ENCODE results near the gene SH3TC2.

Gene SH3TC2

GRCh38 chr5:148998174-148998797, 64.6 kb downstream of the SH3TC2 start:
- DNase-seq (ENCODE audit: low spot score): peak; percentile 69

- no peak for DNase-seq (ENCODE audit: low spot score)
These were observed 66.6 kb downstream of the SH3TC2 start for GRCh38 chr5:148996270-148996669.

GRCh38 chr5:148995791-148996190, 67.1 kb downstream of the SH3TC2 start:
- DNase-seq (ENCODE audit: low spot score): no peak

- DNase-seq (ENCODE audit: low spot score): no peak
These were observed 69.5 kb downstream of the SH3TC2 start for GRCh38 chr5:148993283-148993936.

GRCh38 chr5:148992265-148992664, 70.6 kb downstream of the SH3TC2 start:
- DNase-seq (ENCODE audit: low spot score): no peak

- DNase-seq (ENCODE audit: low spot score): no peak
These were observed 71.3 kb downstream of the SH3TC2 start for GRCh38 chr5:148991566-148991965.

GRCh38 chr5:148990817-148991216, 72.0 kb downstream of the SH3TC2 start:
- no peak for DNase-seq (ENCODE audit: low spot score)

- no peak for DNase-seq (ENCODE audit: low spot score)
These were observed 73.3 kb downstream of the SH3TC2 start for GRCh38 chr5:148989567-148989966.

- DNase-seq (ENCODE audit: low spot score): no peak
These were observed 74.5 kb downstream of the SH3TC2 start for GRCh38 chr5:148988328-148988727.

- no peak for DNase-seq (ENCODE audit: low spot score)
These were observed 76.2 kb downstream of the SH3TC2 start for GRCh38 chr5:148986636-148987035.

GRCh38 chr5:148984345-148984744, 78.5 kb downstream of the SH3TC2 start:
- no peak for DNase-seq (ENCODE audit: low spot score)

GRCh38 chr5:148981353-148981752, 81.5 kb downstream of the SH3TC2 start:
- no peak for DNase-seq (ENCODE audit: low spot score)

GRCh38 chr5:148980731-148981130, 82.1 kb downstream of the SH3TC2 start:
- DNase-seq (ENCODE audit: low spot score): no peak

GRCh38 chr5:148979083-148979723, 83.7 kb downstream of the SH3TC2 start:
- no peak for DNase-seq (ENCODE audit: low spot score)

GRCh38 chr5:148978370-148979082, 84.3 kb downstream of the SH3TC2 start:
- DNase-seq (ENCODE audit: low spot score): no peak

- no peak for DNase-seq (ENCODE audit: low spot score)
These were observed 86.1 kb downstream of the SH3TC2 start for GRCh38 chr5:148976569-148977381.

GRCh38 chr5:148974642-148975327, 88.1 kb downstream of the SH3TC2 start:
- DNase-seq (ENCODE audit: low spot score): no peak

GRCh38 chr5:148973455-148973854, 89.4 kb downstream of the SH3TC2 start:
- no peak for DNase-seq (ENCODE audit: low spot score)

- DNase-seq (ENCODE audit: low spot score): peak; percentile 63
These were observed 89.9 kb downstream of the SH3TC2 start for GRCh38 chr5:148972974-148973374.

- no peak for DNase-seq (ENCODE audit: low spot score)
These were observed 90.5 kb downstream of the SH3TC2 start for GRCh38 chr5:148972396-148972795.

- no peak for DNase-seq (ENCODE audit: low spot score)
These were observed 92.0 kb downstream of the SH3TC2 start for GRCh38 chr5:148970876-148971275.

Measured in Ammon's horn (tissue), 1 donor.